SU-DHL-6 (cell line): ENCODE measurements around the gene FTHL17.

ENCODE experiments used
- CTCF ChIP-seq: fragments of 200-600 bp; sonication (generic); IDR thresholded peaks from one replicate; pipeline ENCODE4 v1.5.1; 2017; ENCODE audit warnings: antibody characterized with exemption, mild to moderate bottlenecking, low read length, moderate library complexity; ENCODE audit not compliant: insufficient read depth, poor library complexity, severe bottlenecking
- EZH2phosphoT487 ChIP-seq: fragments of 200-600 bp; sonication (generic), shearing (Covaris generic); conservative IDR thresholded peaks from 2 replicates; pipeline ENCODE4 v1.6.1; 2018; ENCODE audit warnings: mild to moderate bottlenecking, antibody characterized with exemption, low read length, moderate library complexity, mixed read lengths

DNA sequence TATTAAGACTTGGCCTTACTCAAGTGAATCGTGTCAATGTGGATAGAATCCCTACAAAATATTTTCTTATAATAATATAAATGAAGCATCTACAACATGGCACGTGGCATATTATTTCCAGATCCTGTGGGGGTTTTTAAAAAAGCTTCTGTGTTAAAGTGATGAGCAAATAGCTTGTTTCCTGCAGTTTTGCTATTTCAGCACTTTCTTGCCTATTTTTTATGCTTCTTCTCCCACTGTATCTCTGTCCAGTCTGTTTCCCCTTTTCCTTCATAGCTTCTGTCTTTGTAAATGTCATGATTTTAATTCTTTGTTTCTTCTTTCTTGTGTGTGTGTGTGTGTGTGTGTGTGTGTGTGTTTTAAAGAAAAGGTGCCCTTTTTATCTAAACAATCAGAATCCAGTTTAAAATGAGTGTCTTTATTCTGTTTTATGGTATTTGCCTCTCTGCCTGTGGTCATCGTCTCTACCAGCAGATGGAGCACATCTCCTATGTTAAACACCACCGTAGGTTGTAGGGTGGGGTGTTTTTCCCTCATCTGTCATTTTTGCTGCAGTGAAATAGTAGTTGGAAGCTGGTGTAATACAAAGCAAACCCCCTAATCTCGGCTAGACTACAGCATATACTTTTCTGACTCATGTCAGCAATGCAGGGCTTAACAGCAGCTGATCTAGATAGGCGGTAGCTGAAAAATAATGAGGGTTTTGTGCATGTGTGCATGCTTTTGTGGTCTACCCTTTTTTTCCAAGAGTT is 33.1 kb downstream of the FTHL17 start:
- TF ChIP-seq EZH2phosphoT487 (no peak), CTCF (peak; percentile 53)
